Measurements from ENCODE around the gene C17orf114. TPM values are rescaled to one million over a fixed set of nuclear protein-coding genes. Genes with fewer than 3 reads are reported as not detected.

The C17orf114 gene

GRCh38 chr17:4751932-4752331 is 50.2 kb downstream of the C17orf114 start:
- Histone ChIP-seq H2AFZ (no peak overlapping the region), H3K4me3 (no peak overlapping the region), H3K4me2 (no peak overlapping the region), H3K4me1 (replicated peaks; ENCODE audit: insufficient read depth) (no peaks in the 10 kb centered on the region), H3K27ac (no peak overlapping the region), H3K27me3 (ENCODE audit: insufficient read depth, low read depth) (peaks cover 35% of the 10 kb centered on the region), H3K79me2 (ENCODE audit: low read depth) (no peaks in the 10 kb centered on the region), H3F3A (ENCODE audit: insufficient read depth, low read depth) (no peaks in the 10 kb centered on the region; the same call in 1 of the 2 replicates), H3K36me3 (ENCODE audit: low read depth) (no peaks in the 10 kb centered on the region), H4K20me1 (ENCODE audit: insufficient read depth) (no peaks in the 10 kb centered on the region; the same call in 1 of the 2 replicates), H3K9me3 (ENCODE audit: insufficient read depth, low read depth) (no peaks in the 10 kb centered on the region), H3K9me2 (ENCODE audit: insufficient read depth) (no peaks in the 10 kb centered on the region)
- CTCF ChIA-PET: no interaction called here
- TF ChIP-seq EZH2 (IDR thresholded peaks at IDR 0.05; ENCODE audit: low read depth): no peak
- intact Hi-C loops (cut with micrococcal nuclease; ENCODE audit: unreplicated experiment): no loop called here
- POLR2A ChIA-PET (ENCODE audit: unreplicated experiment): no interaction called here
- BruUV-seq (replicated peaks): no TSS peak
- DNase-seq: no peak

Other genes starting within 250 kb of the C17orf114 start
- 76.3 and 89.1 TPM in 2 replicates for gene MYBBP1A, start 246.9 kb downstream of the C17orf114 start, total RNA-seq (2021)
- 3.7 and 7.5 TPM in 2 replicates for gene GGT6, start 241.8 kb downstream of the C17orf114 start, total RNA-seq (2021)
- not detected in 2 replicates for gene SMTNL2, start 217.8 kb downstream of the C17orf114 start, total RNA-seq (2021)
- 1.8 and 2.8 TPM in 2 replicates for gene ALOX15, start 160.7 kb downstream of the C17orf114 start, total RNA-seq (2021)
- 99.6 and 106 TPM in 2 replicates for gene PELP1, start 98.2 kb downstream of the C17orf114 start, total RNA-seq (2021)
- 79.7 and 110 TPM in 2 replicates for gene ARRB2, start 91.7 kb downstream of the C17orf114 start, total RNA-seq (2021)
- gene MED11, start 70.9 kb downstream of the C17orf114 start, total RNA-seq (2021): 19.6 and 19.7 TPM in 2 replicates
- 2.3 and 5.4 TPM in 2 replicates for gene ZMYND15, start 62.5 kb downstream of the C17orf114 start, total RNA-seq (2021)
- 52.4 and 60.2 TPM in 2 replicates for gene CXCL16, start 62.4 kb downstream of the C17orf114 start, total RNA-seq (2021)
- not detected in 2 replicates for gene TM4SF5, start 30.4 kb downstream of the C17orf114 start, total RNA-seq (2021)
- gene VMO1, start 16.0 kb downstream of the C17orf114 start, total RNA-seq (2021): 3.6 and 4.1 TPM in 2 replicates
- not detected in 2 replicates for gene GLTPD2, start 13.4 kb downstream of the C17orf114 start, total RNA-seq (2021)
- 214 and 326 TPM in 2 replicates for gene PSMB6, start 6.2 kb downstream of the C17orf114 start, total RNA-seq (2021)
- 95.5 and 116 TPM in 2 replicates for gene PLD2, start 4.8 kb upstream of the C17orf114 start, total RNA-seq (2021)
- gene MINK1, start 31.0 kb upstream of the C17orf114 start, total RNA-seq (2021): 160 and 190 TPM in 2 replicates
- gene C17orf107, start 97.2 kb upstream of the C17orf114 start, total RNA-seq (2021): 2.6 and 3.1 TPM in 2 replicates
- 0.23 and 0.24 TPM in 2 replicates for gene CHRNE, start 100.8 kb upstream of the C17orf114 start, total RNA-seq (2021)
- gene GP1BA, start 129.9 kb upstream of the C17orf114 start, total RNA-seq (2021): not detected in 2 replicates
- 50.7 and 56.2 TPM in 2 replicates for gene SLC25A11, start 137.7 kb upstream of the C17orf114 start, total RNA-seq (2021)
- gene RNF167, start 137.9 kb upstream of the C17orf114 start, total RNA-seq (2021): 122 and 135 TPM in 2 replicates
- gene PFN1, start 146.2 kb upstream of the C17orf114 start, total RNA-seq (2021): 1,101 and 1,459 TPM in 2 replicates
- 29.0 and 37.2 TPM in 2 replicates for gene ENO3, start 148.8 kb upstream of the C17orf114 start, total RNA-seq (2021)
- 40.3 and 40.4 TPM in 2 replicates for gene SPAG7, start 165.5 kb upstream of the C17orf114 start, total RNA-seq (2021)
- gene CAMTA2, start 185.3 kb upstream of the C17orf114 start, total RNA-seq (2021): 49.2 and 51.1 TPM in 2 replicates
- gene INCA1, start 195.2 kb upstream of the C17orf114 start, total RNA-seq (2021): 2.9 and 3.7 TPM in 2 replicates
- 215 and 217 TPM in 2 replicates for gene KIF1C, start 195.6 kb upstream of the C17orf114 start, total RNA-seq (2021)
- gene SLC52A1, start 233.1 kb upstream of the C17orf114 start, total RNA-seq (2021): 0.28 and 0.48 TPM in 2 replicates

Measured in PC-9 (cell line).